ENCODE measurements around the gene SPHK2. TPM values are rescaled to one million over a fixed set of nuclear protein-coding genes. Genes with fewer than 3 reads are reported as not detected.

Gene SPHK2
- polyA plus RNA-seq, 2 of the 4 experiments (the other 2 are of a cell fraction): 6.1 to 18.3 TPM

DNA sequence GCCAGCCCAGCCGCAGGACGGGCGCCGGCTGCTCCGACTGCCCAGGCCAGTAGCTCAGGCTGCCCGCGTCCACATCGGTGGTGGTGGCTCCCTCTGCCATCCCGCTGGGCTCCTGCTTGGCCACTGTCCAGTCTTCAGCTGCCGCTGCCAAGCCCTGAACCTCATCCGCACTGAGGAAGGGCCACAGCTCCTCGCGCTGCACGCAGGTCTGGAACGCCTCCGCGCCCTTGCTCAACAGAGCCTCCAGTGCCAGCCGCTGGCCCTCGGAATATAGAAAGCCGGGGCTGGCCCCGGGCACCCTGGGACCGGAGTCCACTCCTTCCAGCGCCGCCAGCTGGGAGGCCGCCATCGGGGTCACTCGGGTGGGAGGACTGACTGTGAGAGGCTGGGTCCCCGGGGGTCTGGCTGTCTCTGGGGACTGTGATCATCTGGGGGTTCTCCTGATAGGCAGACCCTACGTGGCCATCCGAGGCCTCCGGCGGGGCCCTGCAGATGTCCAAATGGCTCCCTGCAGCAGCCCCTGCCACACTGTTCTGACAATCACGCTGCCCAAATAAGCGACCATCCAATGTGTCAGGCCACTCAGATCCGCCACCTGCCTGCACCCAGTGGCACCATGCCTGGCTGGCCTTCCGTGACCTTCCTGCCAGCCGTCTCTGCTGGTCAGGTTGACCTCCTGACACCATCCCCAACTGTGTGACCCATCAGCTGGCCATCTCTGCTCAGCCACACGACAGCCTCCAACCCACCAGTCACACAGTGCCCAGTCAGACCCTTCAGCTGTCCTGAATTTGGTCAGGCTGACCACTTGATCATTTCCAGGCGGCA, 6.1 kb upstream of the SPHK2 start:
- WGBS (ENCODE audit: missing lambda C conversion rate): 85% methylated on average over 39 of the region's 39 CpGs
- ChIA-PET POLR2A (no interaction called here), CTCF (interaction anchor here (0.9 to 18.9 kb wide), 4 partner anchors 11 to 299 kb away, joined by 3 to 396 read pairs (median 4); partner anchors contain the start of gene KDELR1)
- Histone ChIP-seq H3K27ac (peak overlapping the region in 1 of 2 experiments; percentile 90; a peak in 2 of 6 replicates), H3K4me3 (no peak overlapping the region), H3K9me3 (no peaks in the 10 kb centered on the region), H3K4me1 (peaks cover 42% of the 10 kb centered on the region), H3K4me2 (no peak overlapping the region)
- DNase-seq (ENCODE audit: low read depth in 1 of 2, low spot score in 1 of 2): no peak
- ATAC-seq: peak; percentile 19
- no peak for FAIRE-seq
- TF ChIP-seq HOXB5 (CRISPR knock-in tag; IDR thresholded peaks at IDR 0.05) (no peak), POLR2AphosphoS2 (conservative IDR thresholded peaks at IDR 0.05; ENCODE audit: low read length) (peak; percentile 28)

- ATAC-seq: peak; percentile 28 to 36
- Histone ChIP-seq H3K9me3 (no peaks in the 10 kb centered on the region), H3K4me1 (peaks cover 41% of the 10 kb centered on the region), H3K4me2 (no peak overlapping the region), H3K27ac (peak overlapping the region in 1 of 2 experiments; percentile 90; a peak in 3 of 6 replicates), H3K4me3 (no peak overlapping the region)
- no peak for TF ChIP-seq EHF (CRISPR knock-in tag; IDR thresholded peaks at IDR 0.05)
- no peak for TF ChIP-seq RAD21 (conservative IDR thresholded peaks at IDR 0.05 in 1 of 2, IDR thresholded peaks at IDR 0.05 in 1 of 2)
- TF ChIP-seq RARB (CRISPR knock-in tag; IDR thresholded peaks at IDR 0.05): peak; percentile 49; the same call in 1 of the 2 replicates
- no peak for TF ChIP-seq KDM5A (IDR thresholded peaks at IDR 0.05)
- peak; percentile 76 for TF ChIP-seq FOSB (CRISPR knock-in tag; IDR thresholded peaks at IDR 0.05)
- no peak for TF ChIP-seq FOSL2 (IDR thresholded peaks at IDR 0.05)
- no peak for TF ChIP-seq FOSL2 (CRISPR knock-in tag; IDR thresholded peaks at IDR 0.05)
- TF ChIP-seq CHD2 (IDR thresholded peaks at IDR 0.05; ENCODE audit: low read length, partially characterized antibody): peak; percentile 11
- TF ChIP-seq NR3C1 (IDR thresholded peaks at IDR 0.05): no peak
- 0 out of 2 replicates have a peak, but pooled peaks have one; percentile 3 for TF ChIP-seq E2F6 (IDR thresholded peaks at IDR 0.05; ENCODE audit: borderline replicate concordance, low read depth)
- no peak for TF ChIP-seq CEBPB (IDR thresholded peaks at IDR 0.05)
- no peak for TF ChIP-seq RNF2 (IDR thresholded peaks at IDR 0.05; ENCODE audit: borderline replicate concordance, low read depth)
- TF ChIP-seq FOXS1 (CRISPR knock-in tag; IDR thresholded peaks at IDR 0.05): no peak
- TF ChIP-seq JUN (IDR thresholded peaks at IDR 0.05): no peak
- peak; percentile 90 for TF ChIP-seq TFCP2L1 (CRISPR knock-in tag; IDR thresholded peaks at IDR 0.05)
- no peak for TF ChIP-seq MAFK (IDR thresholded peaks at IDR 0.05; ENCODE audit: partially characterized antibody)
- no peak for TF ChIP-seq MYC (IDR thresholded peaks at IDR 0.05; ENCODE audit: borderline replicate concordance, low read length)
- TF ChIP-seq GATA3 (IDR thresholded peaks at IDR 0.05; ENCODE audit: borderline replicate concordance): no peak
- peak; percentile 84 for TF ChIP-seq HOXA7 (CRISPR knock-in tag; IDR thresholded peaks at IDR 0.05)
- peak; percentile 74; the same call in 1 of the 2 replicates for TF ChIP-seq TP53 (CRISPR knock-in tag; IDR thresholded peaks at IDR 0.05)
- TF ChIP-seq RCOR1 (IDR thresholded peaks at IDR 0.05; ENCODE audit: low read depth, low read length): no peak
- WGBS (ENCODE audit: missing lambda C conversion rate): 84% methylated on average over 13 of the region's 13 CpGs
- ChIA-PET POLR2A (interaction anchor here (0.5 to 0.9 kb wide), 4 partner anchors 9 to 748 kb away, joined by 3 read pairs; partner anchors contain the start of gene TEAD2), CTCF (interaction anchor here (0.9 to 18.9 kb wide), 5 partner anchors 10 to 300 kb away, joined by 3 to 396 read pairs (median 3); partner anchors contain the start of gene KDELR1)
- no peak for DNase-seq (ENCODE audit: low read depth in 1 of 2, low spot score in 1 of 2)
- no peak for FAIRE-seq
Measured at GRCh38 chr19:48613852-48614435, 5.4 kb upstream of the SPHK2 start.

All from A549 (cell line).